Lower lobe of right lung (tissue), 2 donors: ENCODE data around the gene PRICKLE3. TPM values are rescaled to one million over a fixed set of nuclear protein-coding genes. Genes with fewer than 3 reads are reported as not detected.

ENCODE experiments used
- ATAC-seq, 2 donors: fragments of 200-7000 bp; cut with Tn5 transposase; one replicate each; pipeline ENCODE4 v1.9.1; 2020 to 2022; ENCODE audit warnings: mild to moderate bottlenecking in 2 of 2, moderate library complexity in 2 of 2
- DNase-seq: peaks from one replicate; pipeline ENCODE4 v3.0.0-alpha.2; 2020
- H3K27ac ChIP-seq: fragments of 200-600 bp; one replicate; pipeline ENCODE4 v1.8.0; 2022
- H3K27me3 ChIP-seq: fragments of 200-600 bp; one replicate; pipeline ENCODE4 v1.8.0; 2022; ENCODE audit warnings: low read depth
- H3K36me3 ChIP-seq: fragments of 200-600 bp; one replicate; pipeline ENCODE4 v1.8.0; 2022; ENCODE audit warnings: mild to moderate bottlenecking
- H3K4me1 ChIP-seq: fragments of 200-600 bp; one replicate; pipeline ENCODE4 v1.8.0; 2022
- H3K4me3 ChIP-seq: fragments of 200-600 bp; one replicate; pipeline ENCODE4 v1.8.0; 2022; ENCODE audit warnings: mild to moderate bottlenecking
- H3K9me3 ChIP-seq: fragments of 200-600 bp; one replicate; pipeline ENCODE4 v1.8.0; 2022
- CTCF ChIP-seq: fragments of 200-600 bp; IDR thresholded peaks from one replicate; pipeline ENCODE4 v1.8.0; 2022; ENCODE audit warnings: antibody characterized with exemption, mild to moderate bottlenecking
- intact Hi-C: fragments of 100-400 bp; cut with DNase I; formaldehyde crosslinking; loops from one replicate; pipeline ENCODE4 v1.11.0; 2022
- total RNA-seq: library from RNA; stranded (reverse); fragmentation: NEBNext Ultra II Directional; extraction: Animal tissue kit (Norgen Biotek cat#: 25700); gene quantifications from one replicate; pipeline ENCODE4 v1.2.1, GENCODE V29; 2021
- donor health status: DM: no; HTN: yes; CAD: no; lungs with severe emphysema.

Gene PRICKLE3
- total RNA-seq, 1 donor from 2014 or later = 13.1 TPM

- no peak overlapping the region for H3K4me3 ChIP-seq
- no peaks in the 10 kb centered on the region for H3K36me3 ChIP-seq
- no peaks in the 10 kb centered on the region for H3K9me3 ChIP-seq
- intact Hi-C loops = no loop called here
- no peak for DNase-seq
- H3K27me3 ChIP-seq = no peaks in the 10 kb centered on the region
- H3K27ac ChIP-seq = no peak overlapping the region
- TF ChIP-seq CTCF = no peak
- no peaks in the 10 kb centered on the region for H3K4me1 ChIP-seq
- ATAC-seq = no peak
Observed at GRCh38 chrX:49225858-49226257, 39.7 kb upstream of the PRICKLE3 start.

- intact Hi-C loops = no loop called here
- H3K27ac ChIP-seq = no peak overlapping the region
- ATAC-seq (no peak), DNase-seq (no peak)
- no peaks in the 10 kb centered on the region for H3K4me1 ChIP-seq
- H3K9me3 ChIP-seq = no peaks in the 10 kb centered on the region
- H3K27me3 ChIP-seq = no peaks in the 10 kb centered on the region
- no peaks in the 10 kb centered on the region for H3K36me3 ChIP-seq
- no peak overlapping the region for H3K4me3 ChIP-seq
- TF ChIP-seq CTCF = no peak
Observed at GRCh38 chrX:49221868-49222267, 35.7 kb upstream of the PRICKLE3 start.

- H3K4me1 ChIP-seq = no peaks in the 10 kb centered on the region
- ATAC-seq = no peak
- no peak overlapping the region for H3K27ac ChIP-seq
- no peaks in the 10 kb centered on the region for H3K27me3 ChIP-seq
- no peak for TF ChIP-seq CTCF
- no peaks in the 10 kb centered on the region for H3K9me3 ChIP-seq
- intact Hi-C loops = no loop called here
- DNase-seq = no peak
- no peak overlapping the region for H3K4me3 ChIP-seq
- H3K36me3 ChIP-seq = no peaks in the 10 kb centered on the region
Observed at GRCh38 chrX:49220100-49220499, 33.9 kb upstream of the PRICKLE3 start.

- H3K9me3 ChIP-seq = no peaks in the 10 kb centered on the region
- no peak overlapping the region for H3K27ac ChIP-seq
- intact Hi-C loops = no loop called here
- no peaks in the 10 kb centered on the region for H3K27me3 ChIP-seq
- no peaks in the 10 kb centered on the region for H3K4me1 ChIP-seq
- H3K36me3 ChIP-seq = no peaks in the 10 kb centered on the region
- H3K4me3 ChIP-seq = no peak overlapping the region
- DNase-seq (no peak), ATAC-seq (no peak)
- TF ChIP-seq CTCF = no peak
Observed at GRCh38 chrX:49214996-49215526, 28.9 kb upstream of the PRICKLE3 start.

- no peak for TF ChIP-seq CTCF
- intact Hi-C loops = no loop called here
- no peak for DNase-seq
- no peaks in the 10 kb centered on the region for H3K9me3 ChIP-seq
- no peak for ATAC-seq
- H3K4me1 ChIP-seq = no peaks in the 10 kb centered on the region
- no peak overlapping the region for H3K4me3 ChIP-seq
- H3K36me3 ChIP-seq = no peaks in the 10 kb centered on the region
- no peak overlapping the region for H3K27ac ChIP-seq
- no peaks in the 10 kb centered on the region for H3K27me3 ChIP-seq
Observed at GRCh38 chrX:49214416-49214815, 28.2 kb upstream of the PRICKLE3 start.

GRCh38 chrX:49212861-49213260 is 26.7 kb upstream of the PRICKLE3 start:
- Histone ChIP-seq H3K4me3 (no peak overlapping the region), H3K27ac (no peak overlapping the region), H3K36me3 (no peaks in the 10 kb centered on the region), H3K27me3 (no peaks in the 10 kb centered on the region), H3K4me1 (no peaks in the 10 kb centered on the region), H3K9me3 (no peaks in the 10 kb centered on the region)
- ATAC-seq = no peak
- no peak for DNase-seq
- TF ChIP-seq CTCF = no peak
- intact Hi-C loops = no loop called here
